ENCODE data around the gene CHST3.

- TF ChIP-seq ZNF8 (CRISPR knock-in tag; IDR thresholded peaks at IDR 0.05) (no peak), ZFP3 (CRISPR knock-in tag; IDR thresholded peaks at IDR 0.05) (no peak), GLIS3 (CRISPR knock-in tag; IDR thresholded peaks at IDR 0.05) (no peak), ZNF565 (CRISPR knock-in tag; conservative IDR thresholded peaks at IDR 0.05; ENCODE audit: low read depth) (no peak), ARNTL (CRISPR knock-in tag; IDR thresholded peaks at IDR 0.05; ENCODE audit: borderline replicate concordance, low read depth) (no peak), TCF4 (CRISPR knock-in tag; IDR thresholded peaks at IDR 0.05; ENCODE audit: borderline replicate concordance) (no peak), PPARA (CRISPR knock-in tag; IDR thresholded peaks at IDR 0.05; ENCODE audit: borderline replicate concordance) (no peak)
- TF ChIP-seq, protein P1, sequence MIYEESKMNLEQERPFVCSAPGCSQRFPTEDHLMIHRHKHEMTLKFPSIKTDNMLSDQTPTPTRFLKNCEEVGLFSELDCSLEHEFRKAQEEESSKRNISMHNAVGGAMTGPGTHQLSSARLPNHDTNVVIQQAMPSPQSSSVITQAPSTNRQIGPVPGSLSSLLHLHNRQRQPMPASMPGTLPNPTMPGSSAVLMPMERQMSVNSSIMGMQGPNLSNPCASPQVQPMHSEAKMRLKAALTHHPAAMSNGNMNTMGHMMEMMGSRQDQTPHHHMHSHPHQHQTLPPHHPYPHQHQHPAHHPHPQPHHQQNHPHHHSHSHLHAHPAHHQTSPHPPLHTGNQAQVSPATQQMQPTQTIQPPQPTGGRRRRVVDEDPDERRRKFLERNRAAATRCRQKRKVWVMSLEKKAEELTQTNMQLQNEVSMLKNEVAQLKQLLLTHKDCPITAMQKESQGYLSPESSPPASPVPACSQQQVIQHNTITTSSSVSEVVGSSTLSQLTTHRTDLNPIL (CRISPR knock-in tag; IDR thresholded peaks at IDR 0.05; ENCODE audit: low read depth), result no peak
- TF ChIP-seq, protein P2, sequence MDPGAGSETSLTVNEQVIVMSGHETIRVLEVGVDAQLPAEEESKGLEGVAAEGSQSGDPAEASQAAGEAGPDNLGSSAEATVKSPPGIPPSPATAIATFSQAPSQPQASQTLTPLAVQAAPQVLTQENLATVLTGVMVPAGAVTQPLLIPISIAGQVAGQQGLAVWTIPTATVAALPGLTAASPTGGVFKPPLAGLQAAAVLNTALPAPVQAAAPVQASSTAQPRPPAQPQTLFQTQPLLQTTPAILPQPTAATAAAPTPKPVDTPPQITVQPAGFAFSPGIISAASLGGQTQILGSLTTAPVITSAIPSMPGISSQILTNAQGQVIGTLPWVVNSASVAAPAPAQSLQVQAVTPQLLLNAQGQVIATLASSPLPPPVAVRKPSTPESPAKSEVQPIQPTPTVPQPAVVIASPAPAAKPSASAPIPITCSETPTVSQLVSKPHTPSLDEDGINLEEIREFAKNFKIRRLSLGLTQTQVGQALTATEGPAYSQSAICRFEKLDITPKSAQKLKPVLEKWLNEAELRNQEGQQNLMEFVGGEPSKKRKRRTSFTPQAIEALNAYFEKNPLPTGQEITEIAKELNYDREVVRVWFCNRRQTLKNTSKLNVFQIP (CRISPR knock-in tag; IDR thresholded peaks at IDR 0.05; ENCODE audit: borderline replicate concordance, low read depth), result no peak
Observed at GRCh38 chr10:72016608-72017300, 52.6 kb downstream of the CHST3 start.

Measured in SK-N-SH treated with all-trans-retinoic acid at 6 μM for 48 hours (cell line).